SK-N-SH (cell line): ENCODE results near the gene FMOD. TPM values are rescaled to one million over a fixed set of nuclear protein-coding genes. Genes with fewer than 3 reads are reported as not detected.

Source experiments
- CTCF ChIA-PET: fragments of 300-600, 350-600 bp; formaldehyde crosslinking; extraction: SDS; loops from one replicate; lab custom pipeline; 2021; lab: Yijun Ruan, JAX
- POLR2A ChIA-PET: fragments of 350-600 bp; sonication (Branson Sonifier 250); formaldehyde crosslinking; extraction: SDS; loops from one replicate; lab custom pipeline; 2020; ENCODE audit warnings: antibody characterized with exemption, inconsistent platforms; lab: Yijun Ruan, JAX
- DNase-seq: peaks from one replicate; pipeline ENCODE4 v3.0.0; 2012
- H2AFZ ChIP-seq: fragments of 200-600 bp; sonication (generic); 2 replicates; pipeline ENCODE4 v1.8.1; 2016; ENCODE audit warnings: antibody characterized with exemption, mild to moderate bottlenecking, low read depth
- H3F3A ChIP-seq: fragments of 200-600 bp; sonication (generic); replicated peaks from 2 replicates; pipeline ENCODE3; 2016; ENCODE audit warnings: antibody characterized with exemption, mild to moderate bottlenecking; ENCODE audit not compliant: insufficient read depth
- H3K27ac ChIP-seq, 2 experiments: fragments of 200-500 bp in 1 of 2; fragments of 200-600 bp in 1 of 2; sonication (Bioruptor generic) in 1 of 2; sonication (generic), shearing (Covaris generic) in 1 of 2; 2 replicates each; pipeline versions ENCODE4 v1.5.1 to v1.6.1; 2014 to 2016; ENCODE audit warnings: low read depth in 2 of 2, inconsistent platforms in 1 of 2, low read length in 1 of 2, mild to moderate bottlenecking in 1 of 2, mixed read lengths in 1 of 2
- H3K27me3 ChIP-seq: fragments of 200-600 bp; sonication (generic), shearing (Covaris generic); 2 replicates; pipeline ENCODE4 v1.6.1; 2016; ENCODE audit warnings: mixed run types; ENCODE audit not compliant: insufficient read depth
- H3K36me3 ChIP-seq, 2 experiments: fragments of 200-500 bp in 1 of 2; fragments of 200-600 bp in 1 of 2; sonication (Bioruptor generic) in 1 of 2; sonication (generic) in 1 of 2; replicated peaks in 1 of 2; 2 replicates each; pipeline versions ENCODE3 to v1.5.1; 2014 to 2016; ENCODE audit warnings: low read length in 1 of 2, mild to moderate bottlenecking in 1 of 2; ENCODE audit not compliant: insufficient read depth in 2 of 2, control insufficient read depth in 1 of 2
- H3K4me1 ChIP-seq, 2 experiments: fragments of 200-500 bp in 1 of 2; fragments of 200-600 bp in 1 of 2; sonication (Bioruptor generic) in 1 of 2; sonication (generic), shearing (Covaris generic) in 1 of 2; 2 replicates each; pipeline versions ENCODE4 v1.5.1 to v1.6.1; 2014 to 2016; ENCODE audit warnings: low read depth in 1 of 2, low read length in 1 of 2, mixed run types in 1 of 2; ENCODE audit not compliant: insufficient read depth in 2 of 2, control insufficient read depth in 1 of 2
- H3K4me2 ChIP-seq: fragments of 200-600 bp; sonication (generic), shearing (Covaris generic); 2 replicates; pipeline ENCODE4 v1.6.1; 2017; ENCODE audit warnings: mixed run types
- H3K4me3 ChIP-seq, 2 experiments: fragments of 200-500 bp in 1 of 2; fragments of 200-600 bp in 1 of 2; sonication (Bioruptor generic) in 1 of 2; sonication (generic), shearing (Covaris generic) in 1 of 2; 2 replicates each; pipeline versions ENCODE4 v1.5.1 to v1.8.1; 2014 to 2016; ENCODE audit warnings: low read depth in 2 of 2, inconsistent platforms in 1 of 2, low read length in 1 of 2, mild to moderate bottlenecking in 1 of 2, mixed read lengths in 1 of 2, moderate library complexity in 1 of 2
- H3K79me2 ChIP-seq: fragments of 200-600 bp; sonication (generic); 2 replicates; pipeline ENCODE4 v1.8.1; 2017; ENCODE audit warnings: mild to moderate bottlenecking; ENCODE audit not compliant: insufficient read depth
- H3K9ac ChIP-seq: fragments of 200-600 bp; sonication (generic); 2 replicates; pipeline ENCODE4 v1.6.1; 2017; ENCODE audit warnings: mixed run types
- H3K9me2 ChIP-seq: fragments of 200-600 bp; sonication (generic); 2 replicates; pipeline ENCODE4 v1.6.1; 2017; ENCODE audit warnings: mixed run types
- H3K9me3 ChIP-seq: fragments of 200-600 bp; sonication (generic); 2 replicates; pipeline ENCODE4 v1.6.1; 2017; ENCODE audit warnings: mixed run types, mild to moderate bottlenecking, moderate library complexity
- H4K20me1 ChIP-seq: fragments of 200-600 bp; sonication (generic); 2 replicates; pipeline ENCODE4 v1.6.1; 2017; ENCODE audit warnings: mild to moderate bottlenecking, mixed run types; ENCODE audit not compliant: insufficient read depth
- ELF1 ChIP-seq: IDR thresholded peaks from 2 replicates; pipeline ENCODE4 v1.4.0; 2012
- FOSL2 ChIP-seq: IDR thresholded peaks from 2 replicates; pipeline ENCODE4 v1.4.0; 2012; ENCODE audit warnings: low read depth, mild to moderate bottlenecking, moderate library complexity, borderline replicate concordance
- FOXJ3 ChIP-seq: sonication (generic); formaldehyde crosslinking; IDR thresholded peaks from 2 replicates; pipeline ENCODE4 v1.5.1; 2020; ENCODE audit warnings: mild to moderate bottlenecking, missing genetic modification reagents
- FOXM1 ChIP-seq: IDR thresholded peaks from 2 replicates; pipeline ENCODE4 v1.4.0; 2012; ENCODE audit warnings: low read depth, mild to moderate bottlenecking
- GATA2 ChIP-seq: sonication (generic); formaldehyde crosslinking; IDR thresholded peaks from 2 replicates; pipeline ENCODE4 v1.5.0; 2020; ENCODE audit warnings: mild to moderate bottlenecking, missing genetic modification reagents
- JUND ChIP-seq: IDR thresholded peaks from 2 replicates; pipeline ENCODE4 v1.4.0; 2012
- NRF1 ChIP-seq: IDR thresholded peaks from 2 replicates; pipeline ENCODE4 v1.6.1; 2012; ENCODE audit warnings: low read depth, mild to moderate bottlenecking, low read length
- RFX5 ChIP-seq: IDR thresholded peaks from 2 replicates; pipeline ENCODE4 v1.6.1; 2012; ENCODE audit warnings: mild to moderate bottlenecking, improper control_type of control experiment, low read length
- RXRA ChIP-seq: IDR thresholded peaks from 2 replicates; pipeline ENCODE4 v1.4.0; 2012; ENCODE audit warnings: low read depth, mild to moderate bottlenecking, borderline replicate concordance
- SMC3 ChIP-seq: IDR thresholded peaks from 2 replicates; pipeline ENCODE4 v1.6.1; 2012; ENCODE audit warnings: low read depth, low read length, improper control_type of control experiment
- TAF1 ChIP-seq: IDR thresholded peaks from 2 replicates; pipeline ENCODE4 v1.6.1; 2012; ENCODE audit warnings: low read depth, mild to moderate bottlenecking, low read length, moderate library complexity, borderline replicate concordance
- TCF12 ChIP-seq: IDR thresholded peaks from 2 replicates; pipeline ENCODE4 v1.4.0; 2012
- TEAD4 ChIP-seq: IDR thresholded peaks from 2 replicates; pipeline ENCODE4 v1.4.0; 2012; ENCODE audit warnings: mild to moderate bottlenecking, borderline replicate concordance; ENCODE audit not compliant: insufficient read depth
- WGBS: methylation state at CpG from one replicate; pipeline ENCODE4 v1.1.6; 2017; ENCODE audit warnings: low lambda C conversion rate; 5-methylcytosine and 5-hydroxymethylcytosine counted together
- polyA plus RNA-seq, 3 experiments: library from polyadenylated mRNA; depleted of rRNA; stranded (reverse); fragments of >200 nt; gene quantifications; 2 replicates each; pipeline ENCODE4 v1.2.3, GENCODE V29; 2012
- TF ChIP-seq, protein P1 (sequence below): fragments of 150-350 bp; IDR thresholded peaks from 2 replicates; pipeline ENCODE4 v1.6.1; 2017; ENCODE audit warnings: antibody characterized with exemption, low read length, low read depth, borderline replicate concordance
- TF ChIP-seq, protein P2 (sequence below): IDR thresholded peaks from 2 replicates; pipeline ENCODE4 v1.6.1; 2012; ENCODE audit warnings: mild to moderate bottlenecking, low read depth, low read length, moderate library complexity
- TF ChIP-seq, protein P3 (sequence below): fragments of 150-350 bp; IDR thresholded peaks from 2 replicates; pipeline ENCODE4 v1.6.1; 2016; ENCODE audit warnings: mild to moderate bottlenecking, low read depth, low read length
- TF ChIP-seq, protein P4 (sequence below): IDR thresholded peaks from 2 replicates; pipeline ENCODE4 v1.4.0; 2012; ENCODE audit warnings: low read depth, borderline replicate concordance

The FMOD gene
- polyA plus RNA-seq, 1 of the 3 experiments (the other 2 are of a cell fraction): not detected

DNA sequence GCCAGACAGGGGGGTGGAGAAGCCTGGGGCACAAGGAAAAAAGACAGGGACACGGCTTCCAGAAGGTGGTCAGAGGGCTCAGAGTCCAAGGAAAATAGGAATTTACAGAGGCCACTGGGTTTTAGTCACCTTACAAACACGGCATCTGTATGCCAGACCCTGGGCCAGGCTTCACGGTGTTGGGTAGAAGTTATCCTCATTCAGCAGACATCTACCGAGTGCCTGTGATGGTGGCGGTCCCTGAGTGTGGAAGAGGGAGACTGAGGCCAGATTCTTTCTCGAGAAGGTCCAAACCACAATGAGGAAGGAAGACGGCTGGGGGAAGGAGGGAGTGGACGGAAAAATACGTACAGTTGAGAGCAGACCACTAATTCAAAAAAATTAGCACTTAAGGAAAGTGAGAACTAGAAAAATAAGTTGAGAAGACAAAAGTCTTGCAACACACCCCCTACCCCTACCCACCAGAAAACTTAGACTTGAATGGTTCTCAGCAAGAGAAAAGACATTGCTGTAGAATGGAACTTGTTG, 46.5 kb downstream of the FMOD start:
- 0 out of 2 replicates have a peak overlapping the region, but pooled peaks have one; percentile 19 for H3K9ac ChIP-seq
- no peak for DNase-seq
- peak overlapping the region; percentile 65 for H2AFZ ChIP-seq
- H3K27me3 ChIP-seq: peaks cover 2% of the 10 kb centered on the region; the same call in 1 of the 2 replicates
- peaks cover 22 to 53% of the 10 kb centered on the region in 2 experiments for H3K4me1 ChIP-seq
- H3K9me2 ChIP-seq: no peaks in the 10 kb centered on the region
- no peaks in the 10 kb centered on the region for H3F3A ChIP-seq
- H3K9me3 ChIP-seq: no peaks in the 10 kb centered on the region
- peak overlapping the region in 1 of 2 experiments; percentile 33; a peak in 2 of 4 replicates for H3K4me3 ChIP-seq
- WGBS: 96% methylated on average over 7 of the region's 9 CpGs
- H3K4me2 ChIP-seq: peak overlapping the region; percentile 67; the same call in 1 of the 2 replicates
- peaks cover 29% of the 10 kb centered on the region for H4K20me1 ChIP-seq
- POLR2A ChIA-PET: interaction anchor here (1.0 to 2.4 kb wide), 2 partner anchors 14 to 27 kb away, joined by 3 to 12 read pairs; no protein-coding TSS in a partner anchor
- H3K27ac ChIP-seq: peak overlapping the region in 1 of 2 experiments; percentile 72; a peak in 3 of 4 replicates
- peaks cover 32% of the 10 kb centered on the region for H3K79me2 ChIP-seq
- CTCF ChIA-PET: interaction anchor here (0.6 to 9.2 kb wide), 4 partner anchors 22 to 33 kb away, joined by 3 to 73 read pairs (median 54); no protein-coding TSS in a partner anchor
- H3K36me3 ChIP-seq: peaks cover 11 to 23% of the 10 kb centered on the region in 2 experiments
- TF ChIP-seq FOSL2 (no peak), ELF1 (no peak), TAF1 (no peak), RXRA (no peak), SMC3 (no peak), JUND (no peak), GATA2 (CRISPR knock-in tag) (no peak)
- TF ChIP-seq, protein P1, sequence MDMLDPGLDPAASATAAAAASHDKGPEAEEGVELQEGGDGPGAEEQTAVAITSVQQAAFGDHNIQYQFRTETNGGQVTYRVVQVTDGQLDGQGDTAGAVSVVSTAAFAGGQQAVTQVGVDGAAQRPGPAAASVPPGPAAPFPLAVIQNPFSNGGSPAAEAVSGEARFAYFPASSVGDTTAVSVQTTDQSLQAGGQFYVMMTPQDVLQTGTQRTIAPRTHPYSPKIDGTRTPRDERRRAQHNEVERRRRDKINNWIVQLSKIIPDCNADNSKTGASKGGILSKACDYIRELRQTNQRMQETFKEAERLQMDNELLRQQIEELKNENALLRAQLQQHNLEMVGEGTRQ: no peak
- TF ChIP-seq, protein P2, sequence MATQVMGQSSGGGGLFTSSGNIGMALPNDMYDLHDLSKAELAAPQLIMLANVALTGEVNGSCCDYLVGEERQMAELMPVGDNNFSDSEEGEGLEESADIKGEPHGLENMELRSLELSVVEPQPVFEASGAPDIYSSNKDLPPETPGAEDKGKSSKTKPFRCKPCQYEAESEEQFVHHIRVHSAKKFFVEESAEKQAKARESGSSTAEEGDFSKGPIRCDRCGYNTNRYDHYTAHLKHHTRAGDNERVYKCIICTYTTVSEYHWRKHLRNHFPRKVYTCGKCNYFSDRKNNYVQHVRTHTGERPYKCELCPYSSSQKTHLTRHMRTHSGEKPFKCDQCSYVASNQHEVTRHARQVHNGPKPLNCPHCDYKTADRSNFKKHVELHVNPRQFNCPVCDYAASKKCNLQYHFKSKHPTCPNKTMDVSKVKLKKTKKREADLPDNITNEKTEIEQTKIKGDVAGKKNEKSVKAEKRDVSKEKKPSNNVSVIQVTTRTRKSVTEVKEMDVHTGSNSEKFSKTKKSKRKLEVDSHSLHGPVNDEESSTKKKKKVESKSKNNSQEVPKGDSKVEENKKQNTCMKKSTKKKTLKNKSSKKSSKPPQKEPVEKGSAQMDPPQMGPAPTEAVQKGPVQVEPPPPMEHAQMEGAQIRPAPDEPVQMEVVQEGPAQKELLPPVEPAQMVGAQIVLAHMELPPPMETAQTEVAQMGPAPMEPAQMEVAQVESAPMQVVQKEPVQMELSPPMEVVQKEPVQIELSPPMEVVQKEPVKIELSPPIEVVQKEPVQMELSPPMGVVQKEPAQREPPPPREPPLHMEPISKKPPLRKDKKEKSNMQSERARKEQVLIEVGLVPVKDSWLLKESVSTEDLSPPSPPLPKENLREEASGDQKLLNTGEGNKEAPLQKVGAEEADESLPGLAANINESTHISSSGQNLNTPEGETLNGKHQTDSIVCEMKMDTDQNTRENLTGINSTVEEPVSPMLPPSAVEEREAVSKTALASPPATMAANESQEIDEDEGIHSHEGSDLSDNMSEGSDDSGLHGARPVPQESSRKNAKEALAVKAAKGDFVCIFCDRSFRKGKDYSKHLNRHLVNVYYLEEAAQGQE: no peak

DNA sequence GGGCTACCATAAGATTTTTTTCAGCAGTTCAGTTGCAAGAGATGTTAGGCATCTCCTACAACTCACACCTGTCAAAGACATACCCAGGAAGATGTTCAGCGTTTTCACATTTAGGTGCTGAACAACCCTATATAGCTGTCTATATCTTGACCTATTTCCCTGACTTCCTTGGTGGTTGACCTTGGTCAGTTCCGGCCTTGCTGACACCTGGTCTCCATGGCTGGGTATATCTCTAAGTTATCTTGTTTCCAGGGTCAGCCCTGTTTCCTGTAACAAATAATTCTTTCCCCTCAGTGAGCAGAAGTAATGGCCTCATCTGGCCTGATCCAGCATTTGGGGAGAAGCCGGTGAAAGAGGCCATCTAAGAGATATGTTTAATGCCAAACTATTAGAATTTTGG, 48.0 kb downstream of the FMOD start:
- H3K9me3 ChIP-seq: no peaks in the 10 kb centered on the region
- no peak overlapping the region for H3K4me2 ChIP-seq
- no peaks in the 10 kb centered on the region for H3F3A ChIP-seq
- peaks cover under 1 to 9% of the 10 kb centered on the region in 2 experiments for H3K36me3 ChIP-seq
- ChIA-PET CTCF (no interaction called here), POLR2A (no interaction called here)
- no peak overlapping the region for H2AFZ ChIP-seq
- no peak for TF ChIP-seq TEAD4
- TF ChIP-seq NRF1: no peak
- no peak for TF ChIP-seq FOXJ3 (CRISPR knock-in tag)
- TF ChIP-seq, protein P1: no peak
- TF ChIP-seq TCF12: no peak
- TF ChIP-seq, protein P3, sequence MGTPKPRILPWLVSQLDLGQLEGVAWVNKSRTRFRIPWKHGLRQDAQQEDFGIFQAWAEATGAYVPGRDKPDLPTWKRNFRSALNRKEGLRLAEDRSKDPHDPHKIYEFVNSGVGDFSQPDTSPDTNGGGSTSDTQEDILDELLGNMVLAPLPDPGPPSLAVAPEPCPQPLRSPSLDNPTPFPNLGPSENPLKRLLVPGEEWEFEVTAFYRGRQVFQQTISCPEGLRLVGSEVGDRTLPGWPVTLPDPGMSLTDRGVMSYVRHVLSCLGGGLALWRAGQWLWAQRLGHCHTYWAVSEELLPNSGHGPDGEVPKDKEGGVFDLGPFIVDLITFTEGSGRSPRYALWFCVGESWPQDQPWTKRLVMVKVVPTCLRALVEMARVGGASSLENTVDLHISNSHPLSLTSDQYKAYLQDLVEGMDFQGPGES: no peak
- TF ChIP-seq RFX5: no peak
- TF ChIP-seq, protein P4, sequence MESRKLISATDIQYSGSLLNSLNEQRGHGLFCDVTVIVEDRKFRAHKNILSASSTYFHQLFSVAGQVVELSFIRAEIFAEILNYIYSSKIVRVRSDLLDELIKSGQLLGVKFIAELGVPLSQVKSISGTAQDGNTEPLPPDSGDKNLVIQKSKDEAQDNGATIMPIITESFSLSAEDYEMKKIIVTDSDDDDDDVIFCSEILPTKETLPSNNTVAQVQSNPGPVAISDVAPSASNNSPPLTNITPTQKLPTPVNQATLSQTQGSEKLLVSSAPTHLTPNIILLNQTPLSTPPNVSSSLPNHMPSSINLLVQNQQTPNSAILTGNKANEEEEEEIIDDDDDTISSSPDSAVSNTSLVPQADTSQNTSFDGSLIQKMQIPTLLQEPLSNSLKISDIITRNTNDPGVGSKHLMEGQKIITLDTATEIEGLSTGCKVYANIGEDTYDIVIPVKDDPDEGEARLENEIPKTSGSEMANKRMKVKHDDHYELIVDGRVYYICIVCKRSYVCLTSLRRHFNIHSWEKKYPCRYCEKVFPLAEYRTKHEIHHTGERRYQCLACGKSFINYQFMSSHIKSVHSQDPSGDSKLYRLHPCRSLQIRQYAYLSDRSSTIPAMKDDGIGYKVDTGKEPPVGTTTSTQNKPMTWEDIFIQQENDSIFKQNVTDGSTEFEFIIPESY: no peak
- TF ChIP-seq FOXM1: no peak
- H3K4me3 ChIP-seq: no peak overlapping the region
- H3K79me2 ChIP-seq: peaks cover 25% of the 10 kb centered on the region
- no peak overlapping the region for H3K9ac ChIP-seq
- H3K4me1 ChIP-seq: peaks cover 11 to 40% of the 10 kb centered on the region in 2 experiments
- no peaks in the 10 kb centered on the region for H3K9me2 ChIP-seq
- peaks cover 14% of the 10 kb centered on the region for H4K20me1 ChIP-seq
- 94% methylated on average over 3 of the region's 3 CpGs for WGBS
- no peak for DNase-seq
- H3K27ac ChIP-seq: peak overlapping the region in 1 of 2 experiments; percentile 18; a peak in 1 of 4 replicates
- peaks cover 9% of the 10 kb centered on the region; the same call in 1 of the 2 replicates for H3K27me3 ChIP-seq
